GM12875 (cell line): ENCODE results near the gene CD14.
A peak's percentile ranks its signal among the peaks of the same experiment; 100 is the strongest.

ENCODE experiments used
- H3K4me3 ChIP-seq: one replicate; pipeline ENCODE4 v1.5.1; 2011; ENCODE audit warnings: low read depth, low read length, control low read depth
- CTCF ChIP-seq: IDR thresholded peaks from 2 replicates; pipeline ENCODE4 v1.5.1; 2011; ENCODE audit warnings: low read depth, mild to moderate bottlenecking, control low read depth, inconsistent platforms, low read length, moderate library complexity, borderline replicate concordance; ENCODE audit not compliant: insufficient read depth

CD14 gene

GRCh38 chr5:140633021-140633471, at the start of gene CD14:
TSS of gene CD14 (minus strand) at chr5:140633175. CDS start at chr5:140633071, 104 bp downstream.
- peak within 1 kb of the TSS; percentile 54 for H3K4me3 ChIP-seq
- TF ChIP-seq CTCF: no peak

- no peak overlapping the region for H3K4me3 ChIP-seq
- no peak for TF ChIP-seq CTCF
Measured at GRCh38 chr5:140678993-140679392, 46.0 kb upstream of the CD14 start.

GRCh38 chr5:140677947-140678346, 45.0 kb upstream of the CD14 start:
- no peak overlapping the region for H3K4me3 ChIP-seq

GRCh38 chr5:140674629-140675028, 41.7 kb upstream of the CD14 start:
- no peak for TF ChIP-seq CTCF
- no peak overlapping the region for H3K4me3 ChIP-seq

More at GRCh38 chr5:140677947-140678346, 45.0 kb upstream of the CD14 start:
- no peak for TF ChIP-seq CTCF

DNA sequence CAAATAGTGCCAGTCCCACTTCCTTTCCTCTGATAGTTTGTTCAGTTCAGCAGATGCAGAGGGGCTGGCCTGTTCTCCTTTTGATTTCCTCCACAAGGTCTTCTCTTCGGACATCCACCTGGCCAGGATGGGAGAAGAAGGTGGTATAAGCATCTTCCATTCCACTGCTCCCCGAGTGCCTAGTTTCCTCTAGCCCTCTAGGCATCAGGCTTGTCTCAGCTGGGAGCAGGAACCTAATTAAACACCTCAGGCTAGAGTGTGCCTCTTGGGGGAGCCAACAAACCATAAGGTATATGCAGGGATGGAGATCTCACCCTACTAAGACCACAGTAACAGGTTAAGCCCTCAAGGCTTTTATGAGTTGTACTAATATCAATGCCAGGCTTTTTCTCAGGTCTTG, 41.2 kb upstream of the CD14 start:
- H3K4me3 ChIP-seq: no peak overlapping the region
- no peak for TF ChIP-seq CTCF

DNA sequence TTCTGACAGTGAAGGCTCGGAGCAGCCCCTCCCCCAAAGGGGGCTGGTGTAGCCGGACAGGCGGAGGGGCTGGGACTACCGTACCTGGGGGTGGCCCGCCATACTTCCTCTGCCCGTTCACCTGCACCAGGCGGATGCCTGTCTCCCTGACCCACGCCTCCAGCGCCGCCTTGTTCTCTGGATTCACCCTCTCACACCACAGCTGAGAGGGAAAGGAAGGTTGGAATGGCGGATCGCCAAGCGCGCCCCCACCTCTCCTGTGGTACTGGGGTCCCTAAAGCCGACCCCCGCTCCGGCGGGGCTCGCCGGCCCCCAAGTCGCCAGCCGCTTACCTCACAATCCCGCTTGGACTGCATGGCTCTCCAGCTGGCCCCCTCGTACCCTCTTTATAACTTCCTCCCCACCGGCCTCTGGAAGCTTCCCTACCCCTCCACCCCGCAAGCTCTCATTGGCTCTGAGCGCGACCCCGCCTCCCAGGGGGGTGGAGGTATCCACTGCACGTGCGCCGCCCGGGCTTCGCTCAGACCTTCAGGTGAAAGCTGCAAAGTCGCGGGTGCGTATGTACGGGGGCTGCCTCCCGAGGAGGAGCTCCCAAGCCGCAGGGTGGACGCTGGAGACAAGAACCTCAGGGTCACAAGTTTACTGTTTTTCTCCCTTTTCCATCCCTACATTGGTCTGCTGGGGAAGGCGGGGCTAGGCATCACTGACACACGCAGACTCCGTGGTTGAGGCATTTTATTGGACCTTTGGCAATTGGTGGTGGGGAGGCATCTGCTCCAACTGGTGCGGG, 40.4 kb upstream of the CD14 start, which contains the start of gene DND1:
TSS of gene DND1 (minus strand) at position 390 of the 790 bp plus-strand sequence. CDS start at position 356, 34 bp downstream.
- no peak within 1 kb of the TSS for H3K4me3 ChIP-seq
- no peak for TF ChIP-seq CTCF
